A673 (cell line): ENCODE results near the gene NRL. TPM values are rescaled to one million over a fixed set of nuclear protein-coding genes. Genes with fewer than 3 reads are reported as not detected.

ENCODE experiments used
- BruUV-seq: library from RNA; stranded (reverse); fragments of 400-500 nt; replicated peaks from 2 replicates; lab custom pipeline; 2021; lab: Mats Ljungman, UMichigan
- CTCF ChIA-PET: fragments of 300-600 bp; sonication (Branson Sonifier 250); formaldehyde crosslinking; loops from one replicate; lab custom pipeline; 2022; ENCODE audit warnings: antibody characterized with exemption; lab: Charles Lee
- POLR2A ChIA-PET: fragments of 300-600 bp; sonication (Branson Sonifier 250); formaldehyde crosslinking; loops from one replicate; lab custom pipeline; 2022; ENCODE audit warnings: antibody characterized with exemption; ENCODE audit not compliant: low non-redundant PET; lab: Charles Lee
- DNase-seq: peaks from one replicate; pipeline ENCODE4 v3.0.0-alpha.2; 2015; ENCODE audit warnings: low spot score
- H3K27ac ChIP-seq: fragments of 200-600 bp; sonication (generic); 2 replicates; pipeline ENCODE4 v1.5.1; 2016; ENCODE audit warnings: mixed run types, low read depth, mild to moderate bottlenecking, mixed read lengths, antibody characterized with exemption, low read length; ENCODE audit not compliant: poor library complexity, severe bottlenecking
- H3K27me3 ChIP-seq: fragments of 200-600 bp; sonication (generic); replicated peaks from 2 replicates; pipeline ENCODE4 v1.6.1; 2017; ENCODE audit warnings: mixed run types, low read depth, mild to moderate bottlenecking, mixed read lengths, antibody characterized with exemption, low read length; ENCODE audit not compliant: insufficient read depth, poor library complexity
- H3K36me3 ChIP-seq: fragments of 200-600 bp; sonication (generic); 2 replicates; pipeline ENCODE4 v1.6.1; 2016; ENCODE audit warnings: mixed run types, mild to moderate bottlenecking, mixed read lengths, antibody characterized with exemption, low read length; ENCODE audit not compliant: insufficient read depth, poor library complexity, severe bottlenecking
- H3K4me1 ChIP-seq: fragments of 200-600 bp; sonication (generic); 2 replicates; pipeline ENCODE4 v1.6.1; 2017; ENCODE audit warnings: mixed run types, mild to moderate bottlenecking, mixed read lengths, antibody characterized with exemption, low read length; ENCODE audit not compliant: insufficient read depth, poor library complexity, severe bottlenecking
- H3K4me3 ChIP-seq: fragments of 200-600 bp; sonication (generic); 2 replicates; pipeline ENCODE4 v1.5.1; 2016; ENCODE audit warnings: low read depth, mixed run types, mild to moderate bottlenecking, mixed read lengths, low read length; ENCODE audit not compliant: poor library complexity, severe bottlenecking
- H3K9me3 ChIP-seq: fragments of 200-600 bp; sonication (generic); 2 replicates; pipeline ENCODE4 v1.6.1; 2016; ENCODE audit warnings: mixed run types, low read depth, mild to moderate bottlenecking, mixed read lengths, antibody characterized with exemption, low read length; ENCODE audit not compliant: poor library complexity, severe bottlenecking
- CTCF ChIP-seq: fragments of 300-800, 200-600 bp; sonication (generic); conservative IDR thresholded peaks from 2 replicates; pipeline ENCODE4 v1.5.1; 2017; ENCODE audit warnings: low read depth, mild to moderate bottlenecking, antibody characterized with exemption, low read length, moderate library complexity, mixed read lengths
- EZH2 ChIP-seq: fragments of 200-600 bp; sonication (generic); IDR thresholded peaks from 2 replicates; pipeline ENCODE4 v1.6.1; 2017; ENCODE audit warnings: borderline replicate concordance, low read depth, mild to moderate bottlenecking, mixed read lengths, antibody characterized with exemption, low read length; ENCODE audit not compliant: poor library complexity, severe bottlenecking
- intact Hi-C: fragments of 100-400 bp; cut with micrococcal nuclease; formaldehyde crosslinking; loops from one replicate; pipeline ENCODE4 v1.10.0; 2022; ENCODE audit not compliant: unreplicated experiment
- total RNA-seq: library from RNA; stranded (reverse); gene quantifications from 2 replicates; pipeline ENCODE4 v1.2.3, GENCODE V29; 2021

The NRL gene
- total RNA-seq, 1 experiment from 2014 or later = 1.9 TPM

- ChIA-PET POLR2A (interaction anchor here (0.6 kb wide), 1 partner anchor 18 kb away, joined by 11 read pairs; no protein-coding TSS in a partner anchor), CTCF (no interaction called here)
- H3K4me3 ChIP-seq = no peak overlapping the region
- no peaks in the 10 kb centered on the region for H3K36me3 ChIP-seq
- TF ChIP-seq CTCF (no peak), EZH2 (no peak)
- no peaks in the 10 kb centered on the region for H3K9me3 ChIP-seq
- no peak for DNase-seq
- intact Hi-C loops = no loop called here
- peaks cover 3% of the 10 kb centered on the region for H3K4me1 ChIP-seq
- peaks cover 18% of the 10 kb centered on the region for H3K27me3 ChIP-seq
- H3K27ac ChIP-seq = no peak overlapping the region
- no TSS peak for BruUV-seq
These were observed 39.1 kb downstream of the NRL start for GRCh38 chr14:24075485-24076301.

GRCh38 chr14:24074625-24075484 is 39.9 kb downstream of the NRL start:
- ChIA-PET CTCF (no interaction called here), POLR2A (interaction anchor here (0.6 to 0.7 kb wide), 2 partner anchors 19 to 98 kb away, joined by 4 to 11 read pairs; no protein-coding TSS in a partner anchor)
- no peak for TF ChIP-seq CTCF
- TF ChIP-seq EZH2 = no peak
- Histone ChIP-seq H3K27ac (no peak overlapping the region), H3K36me3 (no peaks in the 10 kb centered on the region), H3K4me1 (no peaks in the 10 kb centered on the region), H3K9me3 (no peaks in the 10 kb centered on the region), H3K4me3 (no peak overlapping the region), H3K27me3 (peaks cover 15% of the 10 kb centered on the region)
- intact Hi-C loops = no loop called here
- BruUV-seq = no TSS peak
- DNase-seq = no peak
